ENCODE results near the gene CSMD2.

Gene CSMD2

DNA sequence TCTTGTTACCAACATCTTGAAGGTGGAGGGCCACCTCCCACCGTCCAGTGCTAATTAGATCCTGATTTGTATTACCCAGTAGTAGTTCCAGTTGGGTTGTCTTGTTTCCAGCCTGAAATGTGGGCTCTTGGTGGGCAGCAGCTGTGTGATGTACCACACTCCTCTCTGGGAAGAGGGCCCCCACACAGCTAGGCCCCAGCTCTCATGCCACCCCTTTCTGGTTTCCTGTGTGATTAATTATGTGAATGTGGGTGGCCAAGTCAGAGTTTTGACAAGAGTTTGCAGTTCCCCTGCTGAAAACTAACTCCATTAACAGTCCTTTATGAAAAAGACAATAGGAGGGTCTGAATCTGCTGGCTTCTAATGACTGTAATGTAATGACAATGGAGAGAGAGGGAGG, 297.3 kb downstream of the CSMD2 start:
- no peak for DNase-seq (ENCODE audit: low read depth, low spot score)
- ChIA-PET CTCF (no interaction called here), POLR2A (no interaction called here)
- no peak for TF ChIP-seq CTCF (IDR thresholded peaks at IDR 0.05; ENCODE audit: insufficient read depth, low read length, missing control alignments)
- H3K4me3 ChIP-seq (ENCODE audit: low read depth, low read length) = no peak overlapping the region

DNA sequence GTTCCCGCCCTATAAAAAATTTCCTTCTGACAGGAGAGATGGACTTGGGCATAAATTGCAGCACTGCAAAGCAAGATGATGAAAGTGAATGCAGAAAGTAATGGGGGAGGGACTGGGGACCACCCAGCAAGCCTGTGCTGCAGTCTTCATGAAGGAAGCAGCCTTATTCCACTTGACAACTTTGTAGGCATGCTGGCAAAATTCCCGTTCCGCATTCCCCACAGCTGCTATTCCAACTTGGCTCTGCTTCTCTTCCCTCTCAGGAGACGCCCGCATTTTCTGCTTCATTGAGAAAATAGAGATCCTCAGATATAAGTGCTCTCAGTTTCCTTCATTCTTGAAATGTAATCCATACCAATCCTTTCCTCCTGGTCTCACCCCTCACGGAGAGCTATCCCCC, 298.7 kb downstream of the CSMD2 start:
- POLR2A ChIA-PET = no interaction called here
- DNase-seq (ENCODE audit: low read depth, low spot score) = no peak
- CTCF ChIA-PET = no interaction called here
- TF ChIP-seq CTCF (IDR thresholded peaks at IDR 0.05; ENCODE audit: insufficient read depth, low read length, missing control alignments) = no peak
- H3K4me3 ChIP-seq (ENCODE audit: low read depth, low read length) = no peak overlapping the region

DNA sequence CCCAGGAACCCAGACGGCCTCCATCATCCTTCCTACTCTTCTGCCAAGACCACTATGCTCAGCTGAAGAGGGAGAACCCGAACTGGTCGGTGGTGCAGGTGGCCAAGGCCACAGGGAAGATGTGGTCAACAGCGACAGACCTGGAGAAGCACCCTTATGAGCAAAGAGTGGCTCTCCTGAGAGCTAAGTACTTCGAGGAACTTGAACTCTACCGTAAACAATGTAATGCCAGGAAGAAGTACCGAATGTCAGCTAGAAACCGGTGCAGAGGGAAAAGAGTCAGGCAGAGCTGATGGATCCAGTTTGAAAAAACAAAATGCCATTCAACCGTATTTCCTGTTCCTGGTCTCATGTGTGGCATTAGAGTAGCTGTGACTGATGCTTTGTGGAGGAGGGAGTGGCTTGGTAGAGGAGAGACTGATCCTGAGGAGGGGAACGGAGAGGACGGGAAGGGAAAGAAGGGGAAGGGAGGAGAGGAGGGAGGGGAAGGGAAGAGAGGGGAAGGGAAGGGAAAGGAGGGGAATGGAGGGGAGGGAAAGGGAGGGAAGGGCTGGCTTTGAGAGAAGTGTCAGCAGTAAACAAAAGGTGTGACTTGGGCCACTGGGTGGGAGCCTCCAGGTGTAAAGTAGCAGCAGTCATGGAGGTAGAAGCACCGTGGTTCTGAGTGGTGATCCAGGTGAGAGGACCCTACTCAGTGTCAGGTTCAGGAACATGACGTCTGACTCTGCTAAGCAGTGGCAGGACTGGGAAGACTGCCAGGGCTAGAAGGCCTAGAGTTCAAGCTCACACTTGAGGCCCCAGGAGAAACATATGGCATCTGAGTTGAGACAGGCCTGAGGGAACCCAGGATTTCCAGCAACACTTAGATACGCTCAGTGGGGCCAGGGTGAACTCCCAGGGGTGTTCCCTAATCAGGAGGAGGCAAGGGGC, 300.3 kb downstream of the CSMD2 start:
- TF ChIP-seq CTCF (IDR thresholded peaks at IDR 0.05; ENCODE audit: insufficient read depth, low read length, missing control alignments) = no peak
- no peak for DNase-seq (ENCODE audit: low read depth, low spot score)
- ChIA-PET POLR2A (no interaction called here), CTCF (no interaction called here)
- H3K4me3 ChIP-seq (ENCODE audit: low read depth, low read length) = no peak overlapping the region

- no peak within 1 kb of the TSS for H3K4me3 ChIP-seq (ENCODE audit: low read depth, low read length)
- ChIA-PET CTCF (no interaction called here), POLR2A (no interaction called here)
- DNase-seq (ENCODE audit: low read depth, low spot score) = no peak
- no peak for TF ChIP-seq CTCF (IDR thresholded peaks at IDR 0.05; ENCODE audit: insufficient read depth, low read length, missing control alignments)
These were observed 301.3 kb downstream of the CSMD2 start, which contains the start of gene HMGB4 for GRCh38 chr1:33863779-33864178. Gene HMGB4, plus strand, starts transcription at chr1:33864079. Its CDS starts 113 bp downstream, at chr1:33864192.

DNA sequence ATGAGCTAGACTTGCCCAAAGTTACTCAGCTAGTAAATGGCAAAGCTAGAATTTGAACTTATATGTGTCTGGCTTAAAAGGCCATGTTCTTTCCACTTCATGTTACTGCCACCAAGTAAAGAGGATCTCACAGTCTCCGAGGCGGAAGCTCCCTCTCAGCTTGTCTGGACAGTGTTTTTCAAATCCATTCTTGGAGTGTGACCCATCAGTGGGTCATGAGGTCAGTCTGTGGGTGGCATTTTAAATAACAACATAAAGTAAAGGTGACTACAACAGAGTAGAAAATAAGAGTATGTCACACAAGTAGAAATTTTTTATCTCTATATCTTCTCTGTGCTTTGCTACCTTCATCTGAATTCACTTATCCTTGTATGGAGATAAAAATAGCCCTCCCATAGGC, 304.4 kb downstream of the CSMD2 start:
- no peak for TF ChIP-seq CTCF (IDR thresholded peaks at IDR 0.05; ENCODE audit: insufficient read depth, low read length, missing control alignments)
- no peak overlapping the region for H3K4me3 ChIP-seq (ENCODE audit: low read depth, low read length)
- ChIA-PET POLR2A (no interaction called here), CTCF (no interaction called here)
- DNase-seq (ENCODE audit: low read depth, low spot score) = no peak

- CTCF ChIA-PET = interaction anchor here (1.2 to 1.5 kb wide), 2 partner anchors 10 to 309 kb away, joined by 3 to 5 read pairs; no protein-coding TSS in a partner anchor
- POLR2A ChIA-PET = no interaction called here
These were observed 310.9 kb downstream of the CSMD2 start for GRCh38 chr1:33854091-33854490.

More at GRCh38 chr1:33854091-33854490, 310.9 kb downstream of the CSMD2 start:
- no peak for DNase-seq (ENCODE audit: low read depth, low spot score)
- H3K4me3 ChIP-seq (ENCODE audit: low read depth, low read length) = no peak overlapping the region
- TF ChIP-seq CTCF (IDR thresholded peaks at IDR 0.05; ENCODE audit: insufficient read depth, low read length, missing control alignments) = no peak

Data from AG04449 (cell line).